B cell (primary cell): Measurements from ENCODE around the gene RBM34. TPM values are rescaled to one million over a fixed set of nuclear protein-coding genes. Genes with fewer than 3 reads are reported as not detected.

Experiments used
- ATAC-seq: fragments of 200-7000 bp; cut with Tn5 transposase; one replicate; pipeline ENCODE4 v1.10.0; 2021; ENCODE audit warnings: low read depth, mild to moderate bottlenecking, moderate number of reproducible peaks, moderate library complexity
- CTCF ChIA-PET: fragments of 350-600 bp; sonication (Branson Sonifier 250); formaldehyde crosslinking; loops from one replicate; lab custom pipeline; 2021; ENCODE audit warnings: antibody characterized with exemption, inconsistent platforms; lab: Charles Lee
- POLR2A ChIA-PET: fragments of 350-600 bp; sonication (Branson Sonifier 250); formaldehyde crosslinking; loops from one replicate; lab custom pipeline; 2021; ENCODE audit warnings: antibody characterized with exemption; lab: Charles Lee
- DNase-seq: peaks from one replicate; pipeline ENCODE4 v3.0.0; 2013
- H2AFZ ChIP-seq: 2 replicates; pipeline ENCODE4 v1.6.1; 2012; ENCODE audit warnings: mild to moderate bottlenecking, low read depth, low read length; ENCODE audit not compliant: insufficient read depth, poor library complexity, severe bottlenecking
- H3K27ac ChIP-seq, 2 donors: 1 replicate in 1 of 2; 2 replicates in 1 of 2; pipeline ENCODE4 v1.5.1; 2012 to 2013; ENCODE audit warnings: low read length in 2 of 2, mild to moderate bottlenecking in 2 of 2, moderate library complexity in 1 of 2
- H3K27me3 ChIP-seq, 4 experiments: fragments of 200-600 bp in 1 of 4; sonication (generic) in 1 of 4; replicated peaks in 1 of 4; 1 replicate in 2 of 4; 2 replicates in 2 of 4; pipeline versions ENCODE4 v1.6.1 to v1.7.0; 2013 to 2016; ENCODE audit warnings: low read length in 3 of 4, mild to moderate bottlenecking in 2 of 4, mixed read lengths in 1 of 4, moderate library complexity in 1 of 4; ENCODE audit not compliant: insufficient read depth in 4 of 4, control insufficient read depth in 3 of 4; ENCODE audit errors: control extremely low read depth in 1 of 4
- H3K36me3 ChIP-seq, 2 experiments: replicated peaks in 1 of 2; 1 replicate in 1 of 2; 2 replicates in 1 of 2; pipeline versions ENCODE4 v1.6.1 to v1.7.1; 2013; ENCODE audit warnings: low read length in 1 of 2; ENCODE audit not compliant: insufficient read depth in 2 of 2, control insufficient read depth in 1 of 2; ENCODE audit errors: control extremely low read depth in 1 of 2, extremely low read depth in 1 of 2
- H3K4me1 ChIP-seq, 2 donors: fragments of 200-600 bp in 1 of 2; sonication (generic) in 1 of 2; 1 replicate in 1 of 2; 2 replicates in 1 of 2; pipeline versions ENCODE4 v1.5.1 to v1.6.1; 2013 to 2017; ENCODE audit warnings: low read length in 2 of 2; ENCODE audit not compliant: control insufficient read depth in 2 of 2, insufficient read depth in 2 of 2
- H3K4me2 ChIP-seq: replicated peaks from 2 replicates; pipeline ENCODE3; 2012; ENCODE audit warnings: mild to moderate bottlenecking, low read depth, low read length; ENCODE audit not compliant: poor library complexity, severe bottlenecking
- H3K4me3 ChIP-seq, 5 experiments: fragments of 200-600 bp in 1 of 5; sonication (generic) in 1 of 5; 1 replicate in 3 of 5; 2 replicates in 2 of 5; pipeline versions ENCODE4 v1.5.1 to v1.7.0; 2011 to 2016; ENCODE audit warnings: low read length in 4 of 5, mild to moderate bottlenecking in 4 of 5, low read depth in 2 of 5, control low read depth in 1 of 5, moderate library complexity in 1 of 5; ENCODE audit not compliant: insufficient read depth in 1 of 5; ENCODE audit errors: control extremely low read depth in 1 of 5, extremely low read depth in 1 of 5
- H3K79me2 ChIP-seq: fragments of 200-600 bp; sonication (generic); one replicate; pipeline ENCODE4 v1.6.0; 2016; ENCODE audit warnings: low read length; ENCODE audit not compliant: control insufficient read depth, insufficient read depth
- H3K9ac ChIP-seq: fragments of 200-600 bp; sonication (generic); 2 replicates; pipeline ENCODE4 v1.6.1; 2017; ENCODE audit warnings: mild to moderate bottlenecking, low read length, moderate library complexity
- H3K9me3 ChIP-seq, 3 donors: one replicate each; pipeline versions ENCODE4 v1.6.1 to v1.7.1; 2013; ENCODE audit warnings: low read length in 2 of 3; ENCODE audit not compliant: control insufficient read depth in 2 of 3, insufficient read depth in 1 of 3; ENCODE audit errors: control extremely low read depth in 1 of 3
- H4K20me1 ChIP-seq: 2 replicates; pipeline ENCODE4 v1.6.0; 2012; ENCODE audit warnings: mild to moderate bottlenecking, low read length; ENCODE audit not compliant: insufficient read depth, control insufficient read depth, poor library complexity, severe bottlenecking
- H3K27ac Mint-ChIP-seq: one replicate; pipeline ENCODE4 v1.8.0; 2021; ENCODE audit warnings: mixed read lengths
- H3K27me3 Mint-ChIP-seq: one replicate; pipeline ENCODE4 v1.8.0; 2021; ENCODE audit warnings: mixed read lengths
- H3K4me1 Mint-ChIP-seq: one replicate; pipeline ENCODE4 v1.8.0; 2021; ENCODE audit warnings: mixed read lengths
- H3K4me3 Mint-ChIP-seq: one replicate; pipeline ENCODE4 v1.8.0; 2021; ENCODE audit warnings: mixed read lengths
- H3K9me3 Mint-ChIP-seq: one replicate; pipeline ENCODE4 v1.8.0; 2022; ENCODE audit warnings: mixed read lengths; ENCODE audit not compliant: insufficient read depth
- EZH2 ChIP-seq: IDR thresholded peaks from 2 replicates; pipeline ENCODE4 v1.6.1; 2012; ENCODE audit warnings: borderline replicate concordance, low read depth, mild to moderate bottlenecking, moderate library complexity, low read length; ENCODE audit not compliant: insufficient read depth, poor library complexity, severe bottlenecking
- WGBS: methylation state at CpG from one replicate; pipeline ENCODE4 v1.1.5; 2013; ENCODE audit warnings: missing lambda C conversion rate; ENCODE audit not compliant: insufficient coverage; 5-methylcytosine and 5-hydroxymethylcytosine counted together
- intact Hi-C: fragments of 100-400 bp; cut with micrococcal nuclease; formaldehyde crosslinking; loops from one replicate; pipeline ENCODE4 v1.10.0; 2022
- polyA plus RNA-seq: library from polyadenylated mRNA; depleted of rRNA; stranded (reverse); fragments of >200 nt; gene quantifications from 2 replicates; pipeline ENCODE4 v1.2.3, GENCODE V29; 2012
- total RNA-seq, 2 donors: library from RNA; stranded (reverse); fragments of 120-200 nt in 1 of 2; gene quantifications; 1 replicate in 1 of 2; 2 replicates in 1 of 2; pipeline versions ENCODE4 v1.2.3 to v1.2.4, GENCODE V29; 2013 to 2022
- TF ChIP-seq, protein P1 (sequence below): fragments of 200-600 bp; IDR thresholded peaks from one replicate; pipeline ENCODE4 v1.8.0; 2022; ENCODE audit warnings: antibody characterized with exemption, mild to moderate bottlenecking

The RBM34 gene
- total and polyA plus RNA-seq, 2 donors (not counting 1 experiment from before 2014, with no cell fraction given): 24.4 to 131 TPM

DNA sequence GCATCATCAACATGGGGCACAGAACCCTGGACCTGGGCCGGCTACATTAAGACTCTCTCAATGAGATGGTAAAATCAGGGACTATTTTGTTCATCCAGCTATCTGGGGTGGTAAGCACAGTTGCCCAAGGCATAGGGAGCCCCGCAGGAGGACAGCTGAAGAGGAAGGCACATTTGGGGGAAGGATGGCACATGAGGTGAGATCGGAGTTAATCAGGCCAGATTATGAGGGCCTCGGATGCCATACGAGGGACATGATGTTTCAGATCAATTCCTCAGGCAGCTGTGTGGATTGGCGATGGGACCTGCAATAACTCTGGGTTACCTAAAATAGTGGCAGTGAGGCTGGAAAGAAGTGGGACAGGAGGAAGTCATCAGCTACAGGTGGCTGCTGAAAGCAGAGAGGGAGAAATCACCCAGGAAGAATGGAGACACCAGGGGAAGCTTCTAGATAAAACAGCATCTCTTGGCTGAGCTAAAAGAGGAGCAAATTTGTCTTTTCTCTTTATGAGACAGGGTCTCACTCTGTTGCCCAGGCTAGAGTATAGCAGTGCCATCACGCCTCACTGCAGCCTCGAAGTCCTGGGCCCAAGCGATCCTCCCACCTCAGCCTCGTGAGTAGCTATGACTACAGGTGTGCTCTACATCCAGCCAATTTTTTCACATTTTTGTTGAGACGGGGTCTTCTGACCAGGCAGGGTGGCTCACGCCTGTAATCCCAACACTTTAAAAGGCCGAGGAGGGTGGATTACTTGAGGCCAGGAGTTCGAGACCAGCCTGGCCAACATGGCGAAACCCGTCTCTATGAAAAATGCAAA lies 53.5 kb downstream of the RBM34 start:
- Histone ChIP-seq H4K20me1 (peaks cover 7% of the 10 kb centered on the region), H3K36me3 (peaks cover 0 to 31% of the 10 kb centered on the region in 2 experiments), H3K27me3 (no peaks in the 10 kb centered on the region), H3K9ac (no peak overlapping the region), H3K27ac (no peak overlapping the region), H3K4me3 (no peak overlapping the region), H3K4me1 (peaks cover 7 to 19% of the 10 kb centered on the region in 2 donors), H3K79me2 (no peaks in the 10 kb centered on the region), H3K4me2 (no peak overlapping the region), H3K9me3 (no peaks in the 10 kb centered on the region), H2AFZ (no peak overlapping the region)
- Mint-ChIP-seq H3K9me3 (no peaks in the 10 kb centered on the region), H3K4me1 (peaks cover 21% of the 10 kb centered on the region), H3K27me3 (no peaks in the 10 kb centered on the region), H3K4me3 (no peak overlapping the region), H3K27ac (no peak overlapping the region)
- POLR2A ChIA-PET: no interaction called here
- DNase-seq (no peak), ATAC-seq (no peak)
- 97% methylated on average over 16 of the region's 16 CpGs for WGBS
- CTCF ChIA-PET: interaction anchor here (0.7 to 6.5 kb wide), 6 partner anchors 11 to 620 kb away, joined by 3 to 52 read pairs (median 3); no protein-coding TSS in a partner anchor
- intact Hi-C loops: no loop called here
- no peak for TF ChIP-seq EZH2
- TF ChIP-seq, protein P1, sequence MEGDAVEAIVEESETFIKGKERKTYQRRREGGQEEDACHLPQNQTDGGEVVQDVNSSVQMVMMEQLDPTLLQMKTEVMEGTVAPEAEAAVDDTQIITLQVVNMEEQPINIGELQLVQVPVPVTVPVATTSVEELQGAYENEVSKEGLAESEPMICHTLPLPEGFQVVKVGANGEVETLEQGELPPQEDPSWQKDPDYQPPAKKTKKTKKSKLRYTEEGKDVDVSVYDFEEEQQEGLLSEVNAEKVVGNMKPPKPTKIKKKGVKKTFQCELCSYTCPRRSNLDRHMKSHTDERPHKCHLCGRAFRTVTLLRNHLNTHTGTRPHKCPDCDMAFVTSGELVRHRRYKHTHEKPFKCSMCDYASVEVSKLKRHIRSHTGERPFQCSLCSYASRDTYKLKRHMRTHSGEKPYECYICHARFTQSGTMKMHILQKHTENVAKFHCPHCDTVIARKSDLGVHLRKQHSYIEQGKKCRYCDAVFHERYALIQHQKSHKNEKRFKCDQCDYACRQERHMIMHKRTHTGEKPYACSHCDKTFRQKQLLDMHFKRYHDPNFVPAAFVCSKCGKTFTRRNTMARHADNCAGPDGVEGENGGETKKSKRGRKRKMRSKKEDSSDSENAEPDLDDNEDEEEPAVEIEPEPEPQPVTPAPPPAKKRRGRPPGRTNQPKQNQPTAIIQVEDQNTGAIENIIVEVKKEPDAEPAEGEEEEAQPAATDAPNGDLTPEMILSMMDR: no peak

DNA sequence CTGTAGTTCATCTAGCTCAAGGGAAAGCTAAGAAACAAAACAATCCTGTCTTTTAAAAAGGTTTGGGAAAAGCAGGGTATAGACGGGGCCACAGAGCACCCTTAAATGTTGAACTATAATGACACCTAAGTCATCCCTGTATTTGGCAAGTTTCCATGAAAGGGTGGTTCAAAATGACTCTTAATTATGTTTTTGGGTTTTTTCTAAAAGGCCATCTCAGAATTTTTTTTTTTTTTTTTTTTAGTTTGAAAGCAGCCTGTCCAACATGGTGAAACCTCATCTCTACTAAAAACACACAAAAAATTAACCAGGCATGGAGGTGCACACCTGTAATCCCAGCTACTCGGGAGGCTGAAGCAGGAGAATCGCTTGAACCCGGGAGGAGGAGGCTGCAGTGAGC lies 54.6 kb downstream of the RBM34 start:
- H2AFZ ChIP-seq: no peak overlapping the region
- H3K27ac ChIP-seq: no peak overlapping the region
- CTCF ChIA-PET: interaction anchor here (0.5 to 6.5 kb wide), 9 partner anchors 13 to 611 kb away, joined by 3 to 52 read pairs (median 3); no protein-coding TSS in a partner anchor
- Mint-ChIP-seq H3K4me1 (peaks cover 26% of the 10 kb centered on the region), H3K27ac (no peak overlapping the region), H3K27me3 (no peaks in the 10 kb centered on the region), H3K9me3 (no peaks in the 10 kb centered on the region), H3K4me3 (no peak overlapping the region)
- H3K4me3 ChIP-seq: no peak overlapping the region
- intact Hi-C loops: no loop called here
- H3K79me2 ChIP-seq: no peaks in the 10 kb centered on the region
- no peaks in the 10 kb centered on the region for H3K27me3 ChIP-seq
- no peak overlapping the region for H3K9ac ChIP-seq
- TF ChIP-seq EZH2: no peak
- TF ChIP-seq, protein P1: no peak
- no CpG with 5 or more reads among the region's 4 CpGs for WGBS
- H3K9me3 ChIP-seq: no peaks in the 10 kb centered on the region
- no peaks in the 10 kb centered on the region for H4K20me1 ChIP-seq
- no peak for DNase-seq
- peaks cover 7 to 19% of the 10 kb centered on the region in 2 donors for H3K4me1 ChIP-seq
- peaks cover 0 to 27% of the 10 kb centered on the region in 2 experiments for H3K36me3 ChIP-seq
- no peak for ATAC-seq
- POLR2A ChIA-PET: no interaction called here
- no peak overlapping the region for H3K4me2 ChIP-seq
